Measurements from ENCODE around the gene MS4A14.
"Not testable (repeated sequence)": the region's sequence is repeated elsewhere in the genome, so short reads cannot be mapped to it uniquely, and the experiment has no call there.

MS4A14 gene

GRCh38 chr11:60396382-60396781 lies at the start of gene MS4A14:
Gene MS4A14 (plus strand): TSS chr11:60396459. CDS start chr11:60396579, 120 bp downstream.
- peaks cover 1% of the 10 kb centered on the region for H3K4me1 Mint-ChIP-seq (ENCODE audit: low read depth)
- H3K36me3 Mint-ChIP-seq (ENCODE audit: low read depth): no peaks in the 10 kb centered on the region
- no peaks in the 10 kb centered on the region for H3K27me3 Mint-ChIP-seq (ENCODE audit: low read depth)
- H3K4me3 Mint-ChIP-seq: no peak within 1 kb of the TSS
- H3K9me3 Mint-ChIP-seq: no peaks in the 10 kb centered on the region
- no peak within 1 kb of the TSS for H3K27ac Mint-ChIP-seq

- Mint-ChIP-seq H3K4me3 (no peak overlapping the region), H3K36me3 (ENCODE audit: low read depth) (no peaks in the 10 kb centered on the region), H3K27ac (no peak overlapping the region), H3K27me3 (ENCODE audit: low read depth) (no peaks in the 10 kb centered on the region), H3K4me1 (ENCODE audit: low read depth) (no peaks in the 10 kb centered on the region), H3K9me3 (no peaks in the 10 kb centered on the region)
These were observed 49.0 kb upstream of the MS4A14 start for GRCh38 chr11:60347084-60347797.

GRCh38 chr11:60348116-60348515 lies 48.1 kb upstream of the MS4A14 start:
- H3K4me3 Mint-ChIP-seq: no peak overlapping the region
- no peak overlapping the region for H3K27ac Mint-ChIP-seq
- H3K27me3 Mint-ChIP-seq (ENCODE audit: low read depth): no peaks in the 10 kb centered on the region
- no peaks in the 10 kb centered on the region for H3K4me1 Mint-ChIP-seq (ENCODE audit: low read depth)
- no peaks in the 10 kb centered on the region for H3K36me3 Mint-ChIP-seq (ENCODE audit: low read depth)
- H3K9me3 Mint-ChIP-seq: no peaks in the 10 kb centered on the region

DNA sequence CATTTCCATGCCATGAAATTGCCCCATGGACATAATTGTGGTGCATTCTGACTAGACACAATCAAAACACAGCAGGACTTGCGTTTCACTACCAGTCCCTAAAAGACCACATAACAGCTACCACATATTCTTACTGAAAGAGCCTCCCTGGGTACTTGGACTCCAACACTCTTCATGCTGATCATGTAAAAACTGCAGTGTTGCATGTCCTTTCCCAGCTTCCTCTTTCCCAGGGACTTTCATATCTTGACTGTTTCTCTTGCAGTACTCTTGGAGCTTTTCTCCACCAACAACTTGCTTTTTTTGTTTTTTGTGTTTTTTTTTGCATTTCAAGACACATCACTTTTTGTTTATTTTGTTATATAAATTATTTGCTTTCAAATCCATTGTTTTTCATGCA lies 46.3 kb upstream of the MS4A14 start:
- Mint-ChIP-seq H3K36me3 (ENCODE audit: low read depth) (no peaks in the 10 kb centered on the region), H3K27ac (no peak overlapping the region), H3K27me3 (ENCODE audit: low read depth) (no peaks in the 10 kb centered on the region), H3K4me1 (ENCODE audit: low read depth) (no peaks in the 10 kb centered on the region), H3K9me3 (no peaks in the 10 kb centered on the region), H3K4me3 (no peak overlapping the region)

DNA sequence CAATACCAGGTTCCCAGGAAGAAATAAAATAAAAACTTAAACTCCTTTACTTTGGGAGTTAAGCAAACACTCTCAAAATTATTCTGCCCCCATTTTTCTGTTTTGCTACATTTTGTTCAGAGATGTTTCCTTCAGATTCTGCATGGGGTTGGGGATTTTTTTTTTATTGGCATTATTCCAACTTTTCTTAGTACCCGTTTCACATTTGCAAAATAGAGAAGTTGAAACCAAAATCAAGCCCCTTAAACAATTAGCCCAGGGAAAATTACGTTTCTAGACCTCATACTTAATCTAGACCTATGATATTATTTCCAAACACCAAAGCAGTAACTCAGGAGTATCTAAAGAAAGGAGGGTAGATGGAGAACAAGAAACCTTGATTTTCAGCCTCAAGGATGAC lies 38.5 kb upstream of the MS4A14 start:
- no peak overlapping the region for H3K4me3 Mint-ChIP-seq
- H3K36me3 Mint-ChIP-seq (ENCODE audit: low read depth): no peaks in the 10 kb centered on the region
- no peaks in the 10 kb centered on the region for H3K4me1 Mint-ChIP-seq (ENCODE audit: low read depth)
- no peak overlapping the region for H3K27ac Mint-ChIP-seq
- no peaks in the 10 kb centered on the region for H3K27me3 Mint-ChIP-seq (ENCODE audit: low read depth)
- no peaks in the 10 kb centered on the region for H3K9me3 Mint-ChIP-seq

- Mint-ChIP-seq H3K4me1 (ENCODE audit: low read depth) (no peaks in the 10 kb centered on the region), H3K27me3 (ENCODE audit: low read depth) (peaks cover 11% of the 10 kb centered on the region)
These were observed 35.6 kb upstream of the MS4A14 start for GRCh38 chr11:60360621-60361020.

GRCh38 chr11:60362241-60362640 lies 34.0 kb upstream of the MS4A14 start:
- H3K27ac Mint-ChIP-seq: no peak overlapping the region
- H3K4me3 Mint-ChIP-seq: no peak overlapping the region
- H3K27me3 Mint-ChIP-seq (ENCODE audit: low read depth): peaks cover 11% of the 10 kb centered on the region
- H3K9me3 Mint-ChIP-seq: no peaks in the 10 kb centered on the region
- H3K4me1 Mint-ChIP-seq (ENCODE audit: low read depth): no peaks in the 10 kb centered on the region
- no peaks in the 10 kb centered on the region for H3K36me3 Mint-ChIP-seq (ENCODE audit: low read depth)

More at GRCh38 chr11:60360621-60361020, 35.6 kb upstream of the MS4A14 start:
- H3K4me3 Mint-ChIP-seq: no peak overlapping the region
- no peaks in the 10 kb centered on the region for H3K9me3 Mint-ChIP-seq
- H3K36me3 Mint-ChIP-seq (ENCODE audit: low read depth): no peaks in the 10 kb centered on the region
- no peak overlapping the region for H3K27ac Mint-ChIP-seq

- no peak overlapping the region for H3K27ac Mint-ChIP-seq
- no peaks in the 10 kb centered on the region for H3K36me3 Mint-ChIP-seq (ENCODE audit: low read depth)
- H3K4me1 Mint-ChIP-seq (ENCODE audit: low read depth): no peaks in the 10 kb centered on the region
- peaks cover 11% of the 10 kb centered on the region for H3K27me3 Mint-ChIP-seq (ENCODE audit: low read depth)
- H3K4me3 Mint-ChIP-seq: no peak overlapping the region
- H3K9me3 Mint-ChIP-seq: no peaks in the 10 kb centered on the region
These were observed 32.5 kb upstream of the MS4A14 start for GRCh38 chr11:60363542-60364470.

- H3K36me3 Mint-ChIP-seq (ENCODE audit: low read depth); H3K9me3 Mint-ChIP-seq; H3K4me1 Mint-ChIP-seq (ENCODE audit: low read depth); H3K27ac Mint-ChIP-seq; H3K4me3 Mint-ChIP-seq: not testable (repeated sequence)
- peaks cover 20% of the 10 kb centered on the region for H3K27me3 Mint-ChIP-seq (ENCODE audit: low read depth)
These were observed 29.9 kb upstream of the MS4A14 start for GRCh38 chr11:60366262-60366904.

GRCh38 chr11:60367009-60367408 lies 29.2 kb upstream of the MS4A14 start:
- no peak overlapping the region for H3K27ac Mint-ChIP-seq

DNA sequence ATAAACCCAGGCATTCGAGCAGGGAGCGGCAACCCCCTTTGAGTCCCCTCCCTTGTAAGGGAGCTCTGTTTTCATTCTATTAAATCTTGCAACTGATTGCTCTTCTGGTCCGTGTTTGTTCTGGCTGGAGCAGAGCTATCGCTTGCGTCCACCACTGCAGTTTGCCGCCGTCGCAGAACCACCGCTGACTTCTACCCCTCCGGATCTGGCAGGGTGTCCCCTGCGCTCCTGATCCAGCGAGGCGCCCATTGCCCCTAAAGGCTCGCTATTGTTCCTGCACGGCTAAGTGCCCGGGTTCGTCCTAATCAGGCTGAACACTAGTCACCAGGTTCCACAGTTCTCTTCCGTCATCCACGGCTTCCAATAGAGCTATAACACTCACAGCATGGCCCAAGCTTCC lies 28.4 kb upstream of the MS4A14 start:
- Mint-ChIP-seq H3K27me3 (ENCODE audit: low read depth) (peaks cover 20% of the 10 kb centered on the region), H3K4me1 (ENCODE audit: low read depth) (no peaks in the 10 kb centered on the region), H3K27ac (no peak overlapping the region), H3K4me3 (no peak overlapping the region), H3K9me3 (no peaks in the 10 kb centered on the region), H3K36me3 (ENCODE audit: low read depth) (no peaks in the 10 kb centered on the region)

More at GRCh38 chr11:60367009-60367408, 29.2 kb upstream of the MS4A14 start:
- H3K27me3 Mint-ChIP-seq (ENCODE audit: low read depth): peaks cover 20% of the 10 kb centered on the region
- H3K4me3 Mint-ChIP-seq: no peak overlapping the region
- no peaks in the 10 kb centered on the region for H3K36me3 Mint-ChIP-seq (ENCODE audit: low read depth)
- no peaks in the 10 kb centered on the region for H3K9me3 Mint-ChIP-seq
- no peaks in the 10 kb centered on the region for H3K4me1 Mint-ChIP-seq (ENCODE audit: low read depth)

DNA sequence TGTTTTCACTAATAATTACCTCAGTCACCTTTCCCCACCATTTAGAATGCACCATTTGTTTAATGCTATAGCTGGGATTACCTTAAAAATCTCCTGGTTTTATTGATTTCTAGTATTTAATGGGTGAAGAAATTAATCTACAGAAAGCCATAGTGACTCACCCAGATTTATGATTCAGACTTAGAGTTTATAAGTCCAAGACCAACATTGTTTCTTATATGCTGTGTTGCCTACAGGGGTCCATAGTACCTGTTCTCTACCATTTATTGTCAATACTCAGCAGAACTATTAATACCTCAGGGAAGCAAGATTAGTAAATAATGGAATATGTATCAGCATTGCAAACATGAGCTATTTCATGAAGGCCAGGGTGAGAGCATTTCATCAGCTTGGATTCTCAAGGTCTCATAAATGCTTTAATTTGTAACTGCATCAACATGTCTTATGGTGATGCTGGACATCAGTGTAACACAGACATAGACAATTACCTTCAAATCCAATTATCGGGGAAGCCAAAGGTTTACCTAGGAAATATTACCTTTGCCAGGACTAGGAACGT lies 25.9 kb upstream of the MS4A14 start:
- no peak overlapping the region for H3K27ac Mint-ChIP-seq
- H3K27me3 Mint-ChIP-seq (ENCODE audit: low read depth): peaks cover 9% of the 10 kb centered on the region
- H3K36me3 Mint-ChIP-seq (ENCODE audit: low read depth): no peaks in the 10 kb centered on the region
- H3K9me3 Mint-ChIP-seq: no peaks in the 10 kb centered on the region
- H3K4me3 Mint-ChIP-seq: no peak overlapping the region
- no peaks in the 10 kb centered on the region for H3K4me1 Mint-ChIP-seq (ENCODE audit: low read depth)

DNA sequence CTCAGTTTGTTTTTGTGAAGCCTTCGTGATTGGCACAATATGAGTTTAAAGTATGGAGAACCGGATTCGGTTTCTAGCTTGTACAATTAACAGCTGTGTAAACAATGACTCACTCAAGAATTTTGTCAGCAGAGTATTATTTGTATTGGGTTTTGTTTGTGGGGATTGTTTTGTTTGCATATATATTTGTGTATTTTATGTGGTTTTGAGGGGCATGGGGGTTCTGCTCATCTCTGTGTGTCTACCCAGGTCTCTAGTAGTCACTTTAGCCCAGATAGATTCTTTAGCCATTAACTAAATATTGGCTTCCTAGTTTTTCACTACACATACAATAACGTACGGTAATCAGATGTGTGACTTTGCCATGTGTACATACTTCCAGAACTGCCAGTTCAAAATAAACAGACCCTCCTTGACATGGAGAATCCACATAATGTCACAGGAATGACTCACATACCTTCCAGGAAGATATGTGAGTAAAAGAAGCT lies 25.4 kb upstream of the MS4A14 start:
- H3K9me3 Mint-ChIP-seq: no peaks in the 10 kb centered on the region
- H3K27me3 Mint-ChIP-seq (ENCODE audit: low read depth): peaks cover 9% of the 10 kb centered on the region
- no peaks in the 10 kb centered on the region for H3K4me1 Mint-ChIP-seq (ENCODE audit: low read depth)
- H3K4me3 Mint-ChIP-seq: no peak overlapping the region
- no peaks in the 10 kb centered on the region for H3K36me3 Mint-ChIP-seq (ENCODE audit: low read depth)
- no peak overlapping the region for H3K27ac Mint-ChIP-seq

DNA sequence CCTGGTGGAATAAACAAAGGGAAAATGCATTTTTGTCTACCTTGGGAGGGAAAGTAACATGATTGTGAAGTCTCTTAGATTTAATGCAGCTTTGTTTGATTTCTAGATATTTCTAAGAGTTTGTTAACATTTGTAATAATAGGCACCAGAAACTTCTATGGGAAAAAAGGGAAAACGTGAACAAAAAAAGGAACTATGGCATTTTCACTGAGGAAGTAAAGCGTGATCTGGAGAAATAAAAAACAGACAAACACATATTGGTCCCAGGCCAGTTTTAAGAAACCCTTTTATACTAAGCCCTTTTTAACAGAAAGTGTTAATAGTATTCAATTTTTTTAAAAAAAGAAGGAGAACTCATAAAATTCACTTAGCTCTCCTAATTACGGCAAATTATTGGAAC lies 24.9 kb upstream of the MS4A14 start:
- no peak overlapping the region for H3K27ac Mint-ChIP-seq
- H3K4me3 Mint-ChIP-seq: no peak overlapping the region
- H3K4me1 Mint-ChIP-seq (ENCODE audit: low read depth): no peaks in the 10 kb centered on the region
- H3K9me3 Mint-ChIP-seq: no peaks in the 10 kb centered on the region
- no peaks in the 10 kb centered on the region for H3K36me3 Mint-ChIP-seq (ENCODE audit: low read depth)
- H3K27me3 Mint-ChIP-seq (ENCODE audit: low read depth): peaks cover 9% of the 10 kb centered on the region

Measured in T-helper 1 cell treated with Interleukin-12 subunit alpha and Interleukin-12 subunit beta and Interleukin-4 antibody, amounts not matched to agents 30 μg/mL and 1 μg/mL, for 36 hours (primary cell).